ENCODE data around the gene CDNF.
"Not testable (repeated sequence)": the region's sequence is repeated elsewhere in the genome, so short reads cannot be mapped to it uniquely, and the experiment has no call there.

Gene CDNF

GRCh38 chr10:14876764-14877163 lies 38.9 kb upstream of the CDNF start:
- ChIA-PET CTCF (interaction anchor here (1.0 kb wide), 1 partner anchor 74 kb away, joined by 4 read pairs; no protein-coding TSS in a partner anchor), POLR2A (interaction anchor here (2.0 to 3.3 kb wide), 3 partner anchors 14 to 83 kb away, joined by 5 to 41 read pairs (median 35); partner anchors contain the start of genes CDNF, HSPA14, MEIG1 and MSANTD7)
- TF ChIP-seq CTBP1 (IDR thresholded peaks at IDR 0.05; ENCODE audit: borderline replicate concordance) (no peak), TARDBP (IDR thresholded peaks at IDR 0.05) (no peak), L3MBTL2 (conservative IDR thresholded peaks at IDR 0.05) (no peak), SP1 (IDR thresholded peaks at IDR 0.05) (no peak), ZNF384 (IDR thresholded peaks at IDR 0.05) (no peak), LEF1 (IDR thresholded peaks at IDR 0.05; ENCODE audit: borderline replicate concordance) (no peak), ELF4 (IDR thresholded peaks at IDR 0.05) (no peak), NFRKB (IDR thresholded peaks at IDR 0.05) (no peak), FOXK2 (IDR thresholded peaks at IDR 0.05) (no peak), BHLHE40 (IDR thresholded peaks at IDR 0.05; ENCODE audit: borderline replicate concordance) (no peak), FOXA1 (IDR thresholded peaks at IDR 0.05) (no peak), SUZ12 (IDR thresholded peaks at IDR 0.05) (no peak), ARNT (IDR thresholded peaks at IDR 0.05) (no peak), FOXM1 (IDR thresholded peaks at IDR 0.05; ENCODE audit: borderline replicate concordance) (no peak)
- TF ChIP-seq, protein P1, sequence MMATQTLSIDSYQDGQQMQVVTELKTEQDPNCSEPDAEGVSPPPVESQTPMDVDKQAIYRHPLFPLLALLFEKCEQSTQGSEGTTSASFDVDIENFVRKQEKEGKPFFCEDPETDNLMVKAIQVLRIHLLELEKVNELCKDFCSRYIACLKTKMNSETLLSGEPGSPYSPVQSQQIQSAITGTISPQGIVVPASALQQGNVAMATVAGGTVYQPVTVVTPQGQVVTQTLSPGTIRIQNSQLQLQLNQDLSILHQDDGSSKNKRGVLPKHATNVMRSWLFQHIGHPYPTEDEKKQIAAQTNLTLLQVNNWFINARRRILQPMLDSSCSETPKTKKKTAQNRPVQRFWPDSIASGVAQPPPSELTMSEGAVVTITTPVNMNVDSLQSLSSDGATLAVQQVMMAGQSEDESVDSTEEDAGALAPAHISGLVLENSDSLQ (IDR thresholded peaks at IDR 0.05) = no peak
- no peak for DNase-seq (ENCODE audit: extremely low spot score)

GRCh38 chr10:14875941-14876340 lies 38.1 kb upstream of the CDNF start:
- no peak for TF ChIP-seq ZNF384 (IDR thresholded peaks at IDR 0.05)
- TF ChIP-seq SP1 (IDR thresholded peaks at IDR 0.05) = no peak
- TF ChIP-seq BHLHE40 (IDR thresholded peaks at IDR 0.05; ENCODE audit: borderline replicate concordance) = no peak
- no peak for TF ChIP-seq SUZ12 (IDR thresholded peaks at IDR 0.05)
- no peak for TF ChIP-seq CTBP1 (IDR thresholded peaks at IDR 0.05; ENCODE audit: borderline replicate concordance)
- no peak for TF ChIP-seq FOXM1 (IDR thresholded peaks at IDR 0.05; ENCODE audit: borderline replicate concordance)
- TF ChIP-seq TARDBP (IDR thresholded peaks at IDR 0.05) = no peak
- no peak for TF ChIP-seq FOXK2 (IDR thresholded peaks at IDR 0.05)
- TF ChIP-seq ARNT (IDR thresholded peaks at IDR 0.05) = no peak
- no peak for TF ChIP-seq ELF4 (IDR thresholded peaks at IDR 0.05)
- POLR2A ChIA-PET = interaction anchor here (1.1 kb wide), 1 partner anchor 38 kb away, joined by 4 read pairs; the partner anchor contains the start of genes CDNF, HSPA14 and MSANTD7
- DNase-seq (ENCODE audit: extremely low spot score) = no peak
- CTCF ChIA-PET = no interaction called here

DNA sequence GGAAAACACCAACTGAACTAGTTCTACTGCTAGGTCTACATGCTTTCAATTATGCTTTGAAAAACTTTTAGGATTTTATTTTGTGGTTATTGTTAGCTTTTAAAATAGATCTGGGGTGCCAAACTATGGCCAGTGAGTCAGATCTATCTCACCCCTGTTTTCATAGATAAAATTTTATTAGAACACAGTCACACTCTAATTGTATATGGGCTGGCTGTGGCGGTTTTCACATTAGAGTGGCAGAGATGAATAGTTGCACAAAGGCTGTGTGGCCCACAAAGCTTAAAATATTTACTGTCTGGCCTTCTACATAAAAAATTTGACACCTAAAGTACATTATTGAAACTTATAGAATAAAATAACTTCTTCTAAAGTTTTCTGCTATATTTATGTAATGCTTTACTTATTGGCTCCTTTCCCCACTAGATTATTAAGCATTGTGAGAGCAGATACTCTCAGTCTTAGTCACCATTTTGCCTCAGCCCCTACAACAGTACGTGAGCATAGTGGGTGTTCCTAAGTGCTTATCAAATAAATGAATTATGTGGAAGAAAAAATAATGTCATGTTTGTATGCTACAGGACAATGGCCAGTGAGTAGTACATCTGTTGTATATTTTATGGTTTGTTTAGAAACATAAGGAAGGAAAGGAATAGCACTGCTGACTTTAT lies 35.4 kb upstream of the CDNF start:
- DNase-seq (ENCODE audit: extremely low spot score) = no peak
- ChIA-PET POLR2A (no interaction called here), CTCF (no interaction called here)
- TF ChIP-seq HDGF (IDR thresholded peaks at IDR 0.05; ENCODE audit: borderline replicate concordance) = no peak
- no peak for TF ChIP-seq BHLHE40 (IDR thresholded peaks at IDR 0.05; ENCODE audit: borderline replicate concordance)
- no peak for TF ChIP-seq SUZ12 (IDR thresholded peaks at IDR 0.05)
- TF ChIP-seq FOXM1 (IDR thresholded peaks at IDR 0.05; ENCODE audit: borderline replicate concordance) = no peak
- TF ChIP-seq, protein P1 (IDR thresholded peaks at IDR 0.05) = no peak

DNA sequence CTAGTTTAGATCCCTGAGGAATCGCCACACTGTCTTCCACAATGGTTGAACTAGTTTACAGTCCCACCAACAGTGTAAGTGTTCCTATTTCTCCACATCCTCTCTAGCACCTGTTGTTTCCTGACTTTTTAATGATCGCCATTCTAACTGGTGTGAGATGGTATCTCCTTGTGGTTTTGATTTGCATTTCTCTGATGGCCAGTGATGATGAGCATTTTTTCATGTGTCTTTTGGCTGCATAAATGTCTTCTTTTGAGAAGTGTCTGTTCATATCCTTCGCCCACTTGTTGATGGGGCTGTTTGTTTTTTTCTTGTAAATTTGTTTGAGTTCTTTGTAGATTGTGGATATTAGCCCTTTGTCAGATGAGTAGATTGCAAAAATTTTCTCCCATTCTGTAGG lies 27.0 kb upstream of the CDNF start:
- POLR2A ChIA-PET; CTCF ChIA-PET; DNase-seq (ENCODE audit: extremely low spot score): not testable (repeated sequence)

- CTCF ChIA-PET = not testable (repeated sequence)
Measured at GRCh38 chr10:14864466-14864865, 26.6 kb upstream of the CDNF start.

GRCh38 chr10:14860791-14861190 lies 23.0 kb upstream of the CDNF start:
- no peak for DNase-seq (ENCODE audit: extremely low spot score)
- TF ChIP-seq HDGF (IDR thresholded peaks at IDR 0.05; ENCODE audit: borderline replicate concordance) (no peak), NFRKB (IDR thresholded peaks at IDR 0.05) (no peak)
- POLR2A ChIA-PET = interaction anchor here (0.6 to 1.7 kb wide), 2 partner anchors 18 to 34 kb away, joined by 3 read pairs; partner anchors contain the start of gene SUV39H2
- CTCF ChIA-PET = no interaction called here

More at GRCh38 chr10:14864466-14864865, 26.6 kb upstream of the CDNF start:
- DNase-seq (ENCODE audit: extremely low spot score); POLR2A ChIA-PET: not testable (repeated sequence)

- ChIA-PET POLR2A (interaction anchor here (0.7 to 1.3 kb wide), 2 partner anchors 10 to 30 kb away, joined by 3 read pairs; no protein-coding TSS in a partner anchor), CTCF (no interaction called here)
- no peak for DNase-seq (ENCODE audit: extremely low spot score)
- no peak for TF ChIP-seq CTBP1 (IDR thresholded peaks at IDR 0.05; ENCODE audit: borderline replicate concordance)
- no peak for TF ChIP-seq FOXM1 (IDR thresholded peaks at IDR 0.05; ENCODE audit: borderline replicate concordance)
- TF ChIP-seq SUZ12 (IDR thresholded peaks at IDR 0.05) = no peak
- TF ChIP-seq HDGF (IDR thresholded peaks at IDR 0.05; ENCODE audit: borderline replicate concordance) = no peak
- TF ChIP-seq FOXA1 (IDR thresholded peaks at IDR 0.05) = no peak
Measured at GRCh38 chr10:14859775-14860174, 21.9 kb upstream of the CDNF start.

- TF ChIP-seq LEF1 (IDR thresholded peaks at IDR 0.05; ENCODE audit: borderline replicate concordance) (no peak), HDGF (IDR thresholded peaks at IDR 0.05; ENCODE audit: borderline replicate concordance) (no peak), ARNT (IDR thresholded peaks at IDR 0.05) (no peak), ELF4 (IDR thresholded peaks at IDR 0.05) (no peak), TARDBP (IDR thresholded peaks at IDR 0.05) (no peak), SUZ12 (IDR thresholded peaks at IDR 0.05) (no peak), BHLHE40 (IDR thresholded peaks at IDR 0.05; ENCODE audit: borderline replicate concordance) (no peak), FOXK2 (IDR thresholded peaks at IDR 0.05) (no peak), NFRKB (IDR thresholded peaks at IDR 0.05) (no peak), SP1 (IDR thresholded peaks at IDR 0.05) (no peak), CTBP1 (IDR thresholded peaks at IDR 0.05; ENCODE audit: borderline replicate concordance) (no peak), L3MBTL2 (conservative IDR thresholded peaks at IDR 0.05) (no peak), ZNF384 (IDR thresholded peaks at IDR 0.05) (no peak), FOXM1 (IDR thresholded peaks at IDR 0.05; ENCODE audit: borderline replicate concordance) (no peak), FOXA1 (IDR thresholded peaks at IDR 0.05) (no peak)
- DNase-seq (ENCODE audit: extremely low spot score) = no peak
- ChIA-PET POLR2A (interaction anchor here (0.7 to 1.5 kb wide), 3 partner anchors 11 to 31 kb away, joined by 3 to 6 read pairs (median 3); partner anchors contain the start of gene SUV39H2), CTCF (no interaction called here)
Measured at GRCh38 chr10:14859043-14859442, 21.2 kb upstream of the CDNF start.
